ENCODE data around the gene PRKACB. TPM values are rescaled to one million over a fixed set of nuclear protein-coding genes. Genes with fewer than 3 reads are reported as not detected.

PRKACB gene
- total and polyA plus RNA-seq, 4 donors = 68.2 to 361 (median 186) TPM

- no peak for DNase-seq (ENCODE audit: low read depth in 4 of 6, low spot score in 6 of 6)
- WGBS (ENCODE audit: insufficient coverage) = 79% methylated on average over 1 of the region's 1 CpG
- no peak overlapping the region for H3K27ac ChIP-seq (ENCODE audit: low read depth, low read length)
- no peak overlapping the region for H3K4me3 ChIP-seq (ENCODE audit: low read depth, low read length)
- no peaks in the 10 kb centered on the region for H3K27me3 ChIP-seq (ENCODE audit: control insufficient read depth, insufficient read depth, low read length)
- no peaks in the 10 kb centered on the region for H3K36me3 ChIP-seq (ENCODE audit: control insufficient read depth, insufficient read depth, low read length)
- no peaks in the 10 kb centered on the region for H3K9me3 ChIP-seq (ENCODE audit: control insufficient read depth, insufficient read depth, low read length)
- no peaks in the 10 kb centered on the region for H3K4me1 ChIP-seq (ENCODE audit: control insufficient read depth, insufficient read depth, low read length)
Measured at GRCh38 chr1:84166797-84167196, 22.7 kb downstream of the PRKACB start.

DNA sequence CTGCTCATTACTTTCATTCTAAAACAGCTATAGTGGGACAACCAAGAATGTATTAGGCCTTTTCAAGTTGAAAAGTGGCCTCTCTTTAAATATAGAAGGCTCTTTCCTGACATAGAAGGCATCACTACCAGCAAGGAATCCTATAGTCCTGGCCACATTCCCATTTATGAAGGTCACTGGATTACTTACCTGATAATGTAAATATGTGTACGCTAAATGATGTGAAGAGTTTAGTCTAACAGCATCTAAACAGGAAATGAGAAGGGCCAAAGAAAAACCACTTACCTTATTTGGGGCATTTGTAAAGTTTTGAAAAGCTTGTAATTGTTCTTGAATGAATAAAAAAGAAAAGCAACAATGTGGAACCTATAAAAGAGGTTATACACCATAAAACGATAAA lies 24.7 kb downstream of the PRKACB start:
- Histone ChIP-seq H3K27ac (ENCODE audit: low read depth, low read length) (no peak overlapping the region), H3K27me3 (ENCODE audit: control insufficient read depth, insufficient read depth, low read length) (no peaks in the 10 kb centered on the region), H3K9me3 (ENCODE audit: control insufficient read depth, insufficient read depth, low read length) (no peaks in the 10 kb centered on the region), H3K36me3 (ENCODE audit: control insufficient read depth, insufficient read depth, low read length) (no peaks in the 10 kb centered on the region), H3K4me1 (ENCODE audit: control insufficient read depth, insufficient read depth, low read length) (no peaks in the 10 kb centered on the region), H3K4me3 (ENCODE audit: low read depth, low read length) (no peak overlapping the region)
- WGBS (ENCODE audit: insufficient coverage) = no CpG with 5 or more reads among the region's 2 CpGs
- no peak for DNase-seq (ENCODE audit: low read depth in 4 of 6, low spot score in 6 of 6)

DNA sequence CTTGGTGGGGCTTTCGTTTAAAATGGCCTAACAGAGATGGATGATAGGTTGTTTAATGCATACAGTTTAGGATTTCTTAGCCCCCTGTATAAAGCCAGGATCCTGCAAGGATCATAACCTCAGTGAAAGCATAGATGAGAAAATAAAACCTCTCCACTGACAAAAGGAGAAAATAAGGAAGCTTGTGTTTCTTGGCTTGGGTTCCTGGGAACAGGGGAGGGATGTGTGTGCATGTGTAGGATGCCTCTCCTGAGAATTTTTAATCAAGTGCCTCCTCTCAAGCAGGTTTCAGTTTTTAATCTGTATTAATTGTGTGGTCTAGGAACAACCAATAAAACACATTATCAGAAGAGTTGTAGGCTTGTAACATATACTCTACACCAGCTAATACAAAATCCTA lies 26.1 kb downstream of the PRKACB start:
- no peaks in the 10 kb centered on the region for H3K36me3 ChIP-seq (ENCODE audit: control insufficient read depth, insufficient read depth, low read length)
- DNase-seq (ENCODE audit: low read depth in 4 of 6, low spot score in 6 of 6) = peak in 1 of 6 donors; percentile 6
- H3K27me3 ChIP-seq (ENCODE audit: control insufficient read depth, insufficient read depth, low read length) = no peaks in the 10 kb centered on the region
- H3K9me3 ChIP-seq (ENCODE audit: control insufficient read depth, insufficient read depth, low read length) = no peaks in the 10 kb centered on the region
- no peak overlapping the region for H3K4me3 ChIP-seq (ENCODE audit: low read depth, low read length)
- no CpG with 5 or more reads among the region's 1 CpG for WGBS (ENCODE audit: insufficient coverage)
- no peak overlapping the region for H3K27ac ChIP-seq (ENCODE audit: low read depth, low read length)
- H3K4me1 ChIP-seq (ENCODE audit: control insufficient read depth, insufficient read depth, low read length) = no peaks in the 10 kb centered on the region

DNA sequence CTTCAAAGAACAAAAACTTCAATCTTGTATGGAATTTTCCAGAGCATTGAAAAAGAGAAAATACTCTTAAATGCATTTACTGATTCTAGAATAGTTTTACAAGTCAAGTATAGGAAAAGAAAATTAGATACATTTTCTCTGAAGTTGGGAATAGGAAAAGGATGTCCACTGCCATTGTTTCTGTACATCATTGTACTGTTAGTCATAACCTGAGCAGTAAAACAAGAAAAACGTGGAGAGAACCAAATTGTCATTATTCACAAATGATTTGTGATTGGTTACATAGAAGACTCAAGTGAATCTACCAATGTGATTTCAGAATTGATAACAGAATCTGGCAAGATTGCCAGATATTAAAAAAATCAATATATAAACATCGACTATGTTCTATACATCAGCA lies 27.4 kb downstream of the PRKACB start:
- H3K27me3 ChIP-seq (ENCODE audit: control insufficient read depth, insufficient read depth, low read length) = no peaks in the 10 kb centered on the region
- no peak for DNase-seq (ENCODE audit: low read depth in 4 of 6, low spot score in 6 of 6)
- WGBS (ENCODE audit: insufficient coverage) = no CpG with 5 or more reads among the region's 2 CpGs
- no peak overlapping the region for H3K27ac ChIP-seq (ENCODE audit: low read depth, low read length)
- H3K36me3 ChIP-seq (ENCODE audit: control insufficient read depth, insufficient read depth, low read length) = no peaks in the 10 kb centered on the region
- no peak overlapping the region for H3K4me3 ChIP-seq (ENCODE audit: low read depth, low read length)
- H3K9me3 ChIP-seq (ENCODE audit: control insufficient read depth, insufficient read depth, low read length) = no peaks in the 10 kb centered on the region
- H3K4me1 ChIP-seq (ENCODE audit: control insufficient read depth, insufficient read depth, low read length) = no peaks in the 10 kb centered on the region

- H3K4me1 ChIP-seq (ENCODE audit: control insufficient read depth, insufficient read depth, low read length) = no peaks in the 10 kb centered on the region
- H3K4me3 ChIP-seq (ENCODE audit: low read depth, low read length) = no peak overlapping the region
- no peak overlapping the region for H3K27ac ChIP-seq (ENCODE audit: low read depth, low read length)
- no peaks in the 10 kb centered on the region for H3K36me3 ChIP-seq (ENCODE audit: control insufficient read depth, insufficient read depth, low read length)
- H3K27me3 ChIP-seq (ENCODE audit: control insufficient read depth, insufficient read depth, low read length) = no peaks in the 10 kb centered on the region
- WGBS (ENCODE audit: insufficient coverage) = 48% methylated on average over 4 of the region's 4 CpGs
- H3K9me3 ChIP-seq (ENCODE audit: control insufficient read depth, insufficient read depth, low read length) = no peaks in the 10 kb centered on the region
- DNase-seq (ENCODE audit: low read depth in 4 of 6, low spot score in 6 of 6) = peak in 2 of 6 donors; percentile 2 to 46
Measured at GRCh38 chr1:84174051-84174556, 30.0 kb downstream of the PRKACB start.

DNA sequence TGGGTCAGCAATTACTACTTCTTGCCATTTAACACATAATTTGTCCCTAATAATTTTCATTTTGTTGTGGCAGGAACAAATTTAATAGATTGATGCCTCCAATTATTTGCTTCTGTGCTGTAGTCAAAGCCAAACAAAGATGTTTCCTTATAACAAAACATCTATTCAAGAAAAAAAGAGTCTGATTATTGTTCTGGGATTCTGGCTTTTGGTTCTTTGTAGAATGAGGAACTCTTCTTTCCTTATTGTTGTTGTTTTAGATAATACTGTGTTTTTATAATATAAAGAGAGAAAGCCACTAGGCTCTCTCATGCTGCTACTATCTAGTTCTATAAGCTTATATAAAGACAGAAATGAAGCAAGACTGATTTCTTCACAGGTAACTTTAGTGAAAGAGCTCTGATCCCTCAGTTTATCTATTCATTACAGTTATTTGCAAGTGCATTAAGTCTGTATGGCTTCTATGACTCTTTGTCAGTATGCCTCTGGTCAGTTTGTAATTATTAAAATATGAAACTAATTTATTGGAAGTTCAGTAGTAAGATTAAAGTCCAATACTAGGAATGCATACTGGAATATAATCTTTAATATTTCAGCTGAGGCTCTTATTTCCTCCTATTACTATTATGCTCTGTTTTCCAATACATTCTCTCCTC lies 37.4 kb downstream of the PRKACB start:
- Histone ChIP-seq H3K4me3 (ENCODE audit: low read depth, low read length) (no peak overlapping the region), H3K36me3 (ENCODE audit: control insufficient read depth, insufficient read depth, low read length) (peaks cover 6% of the 10 kb centered on the region), H3K27ac (ENCODE audit: low read depth, low read length) (no peak overlapping the region), H3K4me1 (ENCODE audit: control insufficient read depth, insufficient read depth, low read length) (no peaks in the 10 kb centered on the region), H3K9me3 (ENCODE audit: control insufficient read depth, insufficient read depth, low read length) (no peaks in the 10 kb centered on the region), H3K27me3 (ENCODE audit: control insufficient read depth, insufficient read depth, low read length) (no peaks in the 10 kb centered on the region)
- DNase-seq (ENCODE audit: low read depth in 4 of 6, low spot score in 6 of 6) = peak in 1 of 6 donors; percentile 13

DNA sequence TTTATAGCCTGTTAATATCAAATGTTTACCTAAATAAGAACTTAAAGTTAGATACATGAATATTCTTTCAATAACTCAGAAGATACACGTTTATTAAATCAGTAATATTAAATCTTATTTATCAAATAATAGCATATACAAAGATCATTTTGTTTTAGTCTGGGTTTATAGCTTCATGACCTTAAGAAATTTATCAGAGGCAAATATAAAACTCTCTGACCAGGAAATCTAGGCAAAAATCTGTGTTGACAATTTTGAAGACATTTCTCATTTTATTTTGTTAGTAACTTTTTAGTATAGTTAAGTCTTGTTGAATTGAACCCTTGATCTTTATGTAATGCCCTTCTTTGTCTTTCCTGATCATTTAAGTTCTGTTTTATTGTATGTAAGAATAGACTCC lies 46.4 kb downstream of the PRKACB start:
- no CpG with 5 or more reads among the region's 1 CpG for WGBS (ENCODE audit: insufficient coverage)
- H3K4me1 ChIP-seq (ENCODE audit: control insufficient read depth, insufficient read depth, low read length) = no peaks in the 10 kb centered on the region
- H3K36me3 ChIP-seq (ENCODE audit: control insufficient read depth, insufficient read depth, low read length) = peaks cover 12% of the 10 kb centered on the region
- DNase-seq (ENCODE audit: low read depth in 4 of 6, low spot score in 6 of 6) = no peak
- H3K27me3 ChIP-seq (ENCODE audit: control insufficient read depth, insufficient read depth, low read length) = no peaks in the 10 kb centered on the region
- H3K9me3 ChIP-seq (ENCODE audit: control insufficient read depth, insufficient read depth, low read length) = peaks cover 6% of the 10 kb centered on the region
- H3K4me3 ChIP-seq (ENCODE audit: low read depth, low read length) = no peak overlapping the region
- no peak overlapping the region for H3K27ac ChIP-seq (ENCODE audit: low read depth, low read length)

DNA sequence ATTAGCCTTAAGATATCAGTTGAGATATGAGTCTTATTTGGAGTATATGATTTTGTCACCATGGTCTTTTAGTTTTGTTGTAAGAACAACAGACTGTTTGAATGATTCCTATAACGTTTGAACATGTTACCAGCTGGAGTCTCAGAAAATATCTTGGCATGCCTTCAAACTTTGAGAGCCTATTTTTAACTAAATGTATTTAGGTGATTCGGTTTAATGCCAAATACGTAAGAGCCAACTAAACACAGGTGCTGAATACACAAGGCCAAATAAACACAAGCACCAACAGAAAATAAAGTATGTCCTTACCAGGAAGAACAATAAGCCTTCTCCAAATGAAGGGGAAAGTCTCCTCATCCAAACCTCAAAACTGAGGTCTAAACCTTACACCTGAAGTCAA lies 48.6 kb downstream of the PRKACB start:
- H3K27me3 ChIP-seq (ENCODE audit: control insufficient read depth, insufficient read depth, low read length) = no peaks in the 10 kb centered on the region
- H3K36me3 ChIP-seq (ENCODE audit: control insufficient read depth, insufficient read depth, low read length) = peaks cover 3% of the 10 kb centered on the region
- WGBS (ENCODE audit: insufficient coverage) = no CpG with 5 or more reads among the region's 3 CpGs
- no peaks in the 10 kb centered on the region for H3K4me1 ChIP-seq (ENCODE audit: control insufficient read depth, insufficient read depth, low read length)
- H3K27ac ChIP-seq (ENCODE audit: low read depth, low read length) = no peak overlapping the region
- no peak overlapping the region for H3K4me3 ChIP-seq (ENCODE audit: low read depth, low read length)
- H3K9me3 ChIP-seq (ENCODE audit: control insufficient read depth, insufficient read depth, low read length) = peaks cover 6% of the 10 kb centered on the region
- DNase-seq (ENCODE audit: low read depth in 4 of 6, low spot score in 6 of 6) = peak in 1 of 6 donors; percentile 3

DNA sequence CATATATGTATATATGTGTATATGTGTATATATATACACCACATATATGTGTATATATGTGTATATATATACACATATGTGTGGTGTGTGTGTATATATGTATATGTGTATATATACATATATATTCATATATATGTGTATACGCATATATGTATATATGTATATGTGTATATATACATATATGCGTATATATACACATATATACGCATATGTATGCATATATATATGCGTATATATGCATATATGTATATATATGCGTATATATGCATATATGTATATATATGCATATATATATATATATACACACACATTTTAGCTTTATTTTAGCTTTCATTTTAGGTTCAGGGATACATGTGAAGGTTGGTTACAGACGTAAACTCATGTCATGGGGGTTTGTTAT lies 54.8 kb downstream of the PRKACB start:
- Histone ChIP-seq H3K36me3 (ENCODE audit: control insufficient read depth, insufficient read depth, low read length) (peaks cover 3% of the 10 kb centered on the region), H3K27me3 (ENCODE audit: control insufficient read depth, insufficient read depth, low read length) (no peaks in the 10 kb centered on the region), H3K4me3 (ENCODE audit: low read depth, low read length) (no peak overlapping the region), H3K9me3 (ENCODE audit: control insufficient read depth, insufficient read depth, low read length) (no peaks in the 10 kb centered on the region), H3K27ac (ENCODE audit: low read depth, low read length) (no peak overlapping the region), H3K4me1 (ENCODE audit: control insufficient read depth, insufficient read depth, low read length) (no peaks in the 10 kb centered on the region)
- DNase-seq (ENCODE audit: low read depth in 4 of 6, low spot score in 6 of 6) = no peak
- no CpG with 5 or more reads among the region's 6 CpGs for WGBS (ENCODE audit: insufficient coverage)

DNA sequence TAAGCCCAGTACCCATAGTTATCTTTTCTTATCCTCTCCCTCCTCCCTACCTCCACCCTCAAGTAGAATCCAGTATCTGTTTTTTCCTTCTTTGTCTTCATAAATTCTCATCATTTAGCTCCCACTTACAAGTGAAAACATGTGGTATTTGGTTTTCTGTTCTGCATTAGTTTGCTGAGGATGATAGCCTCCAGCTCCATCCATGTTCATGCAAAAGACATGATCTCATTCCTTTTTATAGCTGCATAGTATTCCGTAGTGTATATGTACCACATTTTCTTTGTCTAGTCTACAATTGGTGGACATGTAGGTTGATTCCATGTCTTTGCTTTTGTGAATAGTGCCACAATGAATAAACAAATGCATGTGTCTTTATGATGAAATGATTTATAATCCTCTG lies 55.2 kb downstream of the PRKACB start:
- DNase-seq (ENCODE audit: low read depth in 4 of 6, low spot score in 6 of 6) = no peak
- Histone ChIP-seq H3K4me1 (ENCODE audit: control insufficient read depth, insufficient read depth, low read length) (no peaks in the 10 kb centered on the region), H3K4me3 (ENCODE audit: low read depth, low read length) (no peak overlapping the region), H3K27ac (ENCODE audit: low read depth, low read length) (no peak overlapping the region), H3K27me3 (ENCODE audit: control insufficient read depth, insufficient read depth, low read length) (no peaks in the 10 kb centered on the region), H3K36me3 (ENCODE audit: control insufficient read depth, insufficient read depth, low read length) (peaks cover 3% of the 10 kb centered on the region), H3K9me3 (ENCODE audit: control insufficient read depth, insufficient read depth, low read length) (no peaks in the 10 kb centered on the region)
- WGBS (ENCODE audit: insufficient coverage) = no CpG with 5 or more reads among the region's 1 CpG

All from spinal cord (tissue), 10 donors.